HG02938 (cell line): ENCODE measurements around the gene CRTC2.

ENCODE experiments used
- ATAC-seq: cut with Tn5 transposase; IDR thresholded peaks from one replicate; pipeline ENCODE4 v1.9.1; 2021; ENCODE audit warnings: mild to moderate bottlenecking, moderate library complexity; ENCODE audit not compliant: unreplicated experiment

The CRTC2 gene

GRCh38 chr1:153973525-153973924 is 15.1 kb upstream of the CRTC2 start:
- no peak for ATAC-seq

GRCh38 chr1:153973071-153973470 is 14.7 kb upstream of the CRTC2 start:
- ATAC-seq = no peak

- ATAC-seq = no peak
Observed at GRCh38 chr1:153970346-153970745, 11.9 kb upstream of the CRTC2 start.

GRCh38 chr1:153968972-153969371 is 10.6 kb upstream of the CRTC2 start:
- no peak for ATAC-seq

GRCh38 chr1:153968408-153968807 is 10.0 kb upstream of the CRTC2 start:
- ATAC-seq = no peak

GRCh38 chr1:153968000-153968363 is 9.6 kb upstream of the CRTC2 start:
- no peak for ATAC-seq

- peak; percentile 73 for ATAC-seq
Observed at GRCh38 chr1:153967107-153967999, 8.9 kb upstream of the CRTC2 start, which contains the start of gene CREB3L4. Gene CREB3L4, plus strand, starts transcription at chr1:153967902. Its CDS starts 624 bp downstream, at chr1:153968526.

- ATAC-seq = no peak
Observed at GRCh38 chr1:153963850-153964331, 5.5 kb upstream of the CRTC2 start.

GRCh38 chr1:153963030-153963849 is 4.8 kb upstream of the CRTC2 start, which contains the start of gene SLC39A1:
Gene SLC39A1, minus strand, starts transcription at chr1:153963537. Its CDS starts 822 bp downstream, at chr1:153962715.
- ATAC-seq = peak; percentile 43

- ATAC-seq = no peak
Observed at GRCh38 chr1:153962088-153963029, 3.9 kb upstream of the CRTC2 start.

- ATAC-seq = no peak
Observed at GRCh38 chr1:153961421-153961820, 3.0 kb upstream of the CRTC2 start.

GRCh38 chr1:153960206-153960605 is 1.8 kb upstream of the CRTC2 start:
- no peak for ATAC-seq

GRCh38 chr1:153959454-153959853 is 1.0 kb upstream of the CRTC2 start:
- no peak for ATAC-seq

- no peak for ATAC-seq
Observed at GRCh38 chr1:153958961-153959260, 499 bp upstream of the CRTC2 start.

GRCh38 chr1:153957744-153958110 is 685 bp downstream of the CRTC2 start:
- ATAC-seq = no peak

GRCh38 chr1:153956997-153957715 is 1.3 kb downstream of the CRTC2 start:
- ATAC-seq = no peak

GRCh38 chr1:153954826-153955225 is 3.6 kb downstream of the CRTC2 start:
- ATAC-seq = no peak

GRCh38 chr1:153953859-153954365 is 4.5 kb downstream of the CRTC2 start:
- no peak for ATAC-seq

- ATAC-seq = no peak
Observed at GRCh38 chr1:153951801-153952200, 6.6 kb downstream of the CRTC2 start.

GRCh38 chr1:153951183-153951582 is 7.2 kb downstream of the CRTC2 start:
- ATAC-seq = no peak
